ENCODE measurements around the gene TBL1Y. TPM values are rescaled to one million over a fixed set of nuclear protein-coding genes. Genes with fewer than 3 reads are reported as not detected.

Gene TBL1Y
- total and polyA plus RNA-seq, 2 of the 4 experiments (the other 2 are of a cell fraction), result not detected

DNA sequence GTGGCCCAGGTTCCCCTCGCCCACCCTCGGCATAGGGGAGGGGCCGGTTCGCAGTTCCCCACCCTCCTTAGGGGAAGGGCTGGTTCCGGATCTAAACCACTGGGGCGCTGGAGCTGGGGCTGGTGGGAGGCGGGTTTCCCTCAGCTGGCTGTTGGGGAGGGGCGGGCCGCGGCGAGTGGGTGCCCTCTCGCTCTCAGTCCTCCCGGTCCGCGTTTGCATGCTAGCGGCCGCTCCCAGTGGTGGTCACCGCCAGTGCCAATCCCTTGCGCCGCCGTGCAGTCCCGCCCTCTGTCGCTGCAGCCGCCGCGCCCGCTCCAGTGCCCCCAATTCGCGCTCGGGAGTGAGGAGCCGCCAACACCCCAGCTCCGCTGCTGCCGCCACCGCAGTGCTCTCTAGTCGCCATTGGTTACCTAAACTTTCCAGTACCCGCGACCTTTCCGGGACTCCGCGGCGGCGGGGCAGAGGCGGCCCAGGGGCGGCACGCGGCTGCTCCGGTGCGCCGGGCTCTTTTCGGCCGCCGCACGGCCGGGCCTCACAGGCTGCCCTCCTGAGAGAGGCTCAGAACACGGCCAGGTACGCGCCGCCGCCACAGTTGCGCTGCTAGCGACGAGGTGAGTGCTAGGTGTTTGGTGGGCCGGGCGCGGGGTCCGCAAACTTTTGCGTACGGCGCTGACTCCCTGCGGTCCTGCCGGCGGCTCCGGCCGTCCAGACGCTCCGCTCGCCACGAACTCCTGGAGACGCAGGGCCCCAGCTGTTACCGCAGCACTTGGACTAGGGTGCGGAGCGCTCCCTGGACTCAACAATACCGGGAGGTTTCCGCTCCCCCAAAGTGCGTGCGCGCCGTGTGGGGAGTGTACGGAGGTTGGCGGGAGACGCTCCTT lies at the start of gene TBL1Y (continued):
- TF ChIP-seq, protein P1, sequence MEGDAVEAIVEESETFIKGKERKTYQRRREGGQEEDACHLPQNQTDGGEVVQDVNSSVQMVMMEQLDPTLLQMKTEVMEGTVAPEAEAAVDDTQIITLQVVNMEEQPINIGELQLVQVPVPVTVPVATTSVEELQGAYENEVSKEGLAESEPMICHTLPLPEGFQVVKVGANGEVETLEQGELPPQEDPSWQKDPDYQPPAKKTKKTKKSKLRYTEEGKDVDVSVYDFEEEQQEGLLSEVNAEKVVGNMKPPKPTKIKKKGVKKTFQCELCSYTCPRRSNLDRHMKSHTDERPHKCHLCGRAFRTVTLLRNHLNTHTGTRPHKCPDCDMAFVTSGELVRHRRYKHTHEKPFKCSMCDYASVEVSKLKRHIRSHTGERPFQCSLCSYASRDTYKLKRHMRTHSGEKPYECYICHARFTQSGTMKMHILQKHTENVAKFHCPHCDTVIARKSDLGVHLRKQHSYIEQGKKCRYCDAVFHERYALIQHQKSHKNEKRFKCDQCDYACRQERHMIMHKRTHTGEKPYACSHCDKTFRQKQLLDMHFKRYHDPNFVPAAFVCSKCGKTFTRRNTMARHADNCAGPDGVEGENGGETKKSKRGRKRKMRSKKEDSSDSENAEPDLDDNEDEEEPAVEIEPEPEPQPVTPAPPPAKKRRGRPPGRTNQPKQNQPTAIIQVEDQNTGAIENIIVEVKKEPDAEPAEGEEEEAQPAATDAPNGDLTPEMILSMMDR (conservative IDR thresholded peaks at IDR 0.05; ENCODE audit: low read depth, low read length), result no peak

DNA sequence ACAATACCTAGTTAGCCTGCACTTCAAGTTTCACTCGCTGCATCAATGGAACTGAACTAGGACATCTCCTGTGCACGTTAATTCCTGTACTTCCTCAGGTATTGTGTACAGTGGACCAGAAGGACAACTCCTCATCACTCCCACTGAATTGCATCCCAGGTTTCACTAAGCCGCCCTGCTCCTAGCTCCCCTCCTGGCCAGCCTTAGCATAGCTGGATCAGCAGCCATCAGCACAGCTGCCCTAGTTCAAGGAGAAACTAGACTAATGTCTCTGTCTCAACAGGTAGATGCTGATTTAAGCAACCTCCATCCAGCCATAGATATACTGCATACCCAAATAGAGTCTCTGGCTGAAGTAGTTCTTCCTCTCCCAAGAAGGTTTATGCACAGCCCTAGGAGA lies 16.0 kb upstream of the TBL1Y start:
- no peak for ATAC-seq (ENCODE audit: low read depth)

More for the DNA sequence above, 16.0 kb upstream of the TBL1Y start:
- Histone ChIP-seq H2BK20ac (ENCODE audit: low read depth, low read length) (no peak overlapping the region), H4K91ac (ENCODE audit: insufficient read depth, low read depth, low read length) (no peak overlapping the region), H3K4me3 (ENCODE audit: insufficient read depth, low read depth, low read length) (no peak overlapping the region), H2AK9ac (replicated peaks; ENCODE audit: low read depth, low read length, poor library complexity) (no peak overlapping the region), H3K9ac (ENCODE audit: low read depth, low read length) (no peak overlapping the region), H3K79me1 (ENCODE audit: low read depth in 1 of 2, low read length in 2 of 2) (no peaks in the 10 kb centered on the region), H3K18ac (ENCODE audit: low read depth, low read length) (no peak overlapping the region), H2BK120ac (ENCODE audit: low read depth, low read length) (no peak overlapping the region), H3K4me1 (ENCODE audit: control insufficient read depth, insufficient read depth, low read length) (no peaks in the 10 kb centered on the region), H4K5ac (ENCODE audit: low read depth, low read length) (no peak overlapping the region), H3K4me2 (ENCODE audit: low read depth, low read length) (no peak overlapping the region), H2AFZ (replicated peaks; ENCODE audit: low read length, poor library complexity) (no peak overlapping the region), H4K20me1 (ENCODE audit: insufficient read depth, low read length) (no peaks in the 10 kb centered on the region), H3K9me1 (ENCODE audit: insufficient read depth, low read length) (no peaks in the 10 kb centered on the region), H3K23ac (ENCODE audit: low read depth, low read length) (no peak overlapping the region), H3K4ac (ENCODE audit: low read depth, low read length) (no peak overlapping the region), H3K36me3 (ENCODE audit: control insufficient read depth, insufficient read depth, low read length) (no peaks in the 10 kb centered on the region), H3K27me3 (ENCODE audit: control insufficient read depth, insufficient read depth, low read length) (no peaks in the 10 kb centered on the region), H3K14ac (replicated peaks; ENCODE audit: low read depth, low read length) (no peak overlapping the region), H3K27ac (ENCODE audit: insufficient read depth, low read length) (no peak overlapping the region), H2BK15ac (ENCODE audit: low read depth, low read length) (no peak overlapping the region), H3K56ac (ENCODE audit: extremely low read depth, insufficient read depth, low read length) (no peak overlapping the region), H4K8ac (ENCODE audit: low read depth in 2 of 2, low read length in 2 of 2) (no peak overlapping the region), H2BK5ac (ENCODE audit: low read depth, low read length, poor library complexity, severe bottlenecking) (no peak overlapping the region), H3K9me3 (ENCODE audit: control insufficient read depth, insufficient read depth, low read length) (no peaks in the 10 kb centered on the region), H2AK5ac (ENCODE audit: low read depth, low read length) (no peak overlapping the region)
- in situ Hi-C loops (cut with MboI; ENCODE audit: low sequenced_read_pairs), result no loop called here
- BruUV-seq (replicated peaks), result no TSS peak
- dilution Hi-C loops (cut with HindIII; ENCODE audit: low sequenced_read_pairs, unreplicated experiment), result no loop called here
- no peak for DNase-seq
- no CpG with 5 or more reads among the region's 3 CpGs for WGBS, 2 experiments (ENCODE audit: extremely low coverage in 2 of 2, insufficient read length in 1 of 2)
- CTCF ChIA-PET, result no interaction called here
- TF ChIP-seq BHLHE40 (IDR thresholded peaks at IDR 0.05; ENCODE audit: low read depth, low read length) (no peak), SMC3 (IDR thresholded peaks at IDR 0.05; ENCODE audit: low read depth, low read length) (no peak), FOS (IDR thresholded peaks at IDR 0.05; ENCODE audit: low read depth, low read length) (no peak), CEBPB (IDR thresholded peaks at IDR 0.05; ENCODE audit: low read depth, low read length) (no peak), POLR2A (IDR thresholded peaks at IDR 0.05; ENCODE audit: low read depth, low read length) (no peak), MAZ (IDR thresholded peaks at IDR 0.05; ENCODE audit: borderline replicate concordance, low read depth, low read length) (no peak)
- TF ChIP-seq, protein P2, sequence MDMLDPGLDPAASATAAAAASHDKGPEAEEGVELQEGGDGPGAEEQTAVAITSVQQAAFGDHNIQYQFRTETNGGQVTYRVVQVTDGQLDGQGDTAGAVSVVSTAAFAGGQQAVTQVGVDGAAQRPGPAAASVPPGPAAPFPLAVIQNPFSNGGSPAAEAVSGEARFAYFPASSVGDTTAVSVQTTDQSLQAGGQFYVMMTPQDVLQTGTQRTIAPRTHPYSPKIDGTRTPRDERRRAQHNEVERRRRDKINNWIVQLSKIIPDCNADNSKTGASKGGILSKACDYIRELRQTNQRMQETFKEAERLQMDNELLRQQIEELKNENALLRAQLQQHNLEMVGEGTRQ (IDR thresholded peaks at IDR 0.05; ENCODE audit: low read depth, low read length), result no peak
- POLR2A ChIA-PET (ENCODE audit: unreplicated experiment), result no interaction called here
- intact Hi-C loops (cut with micrococcal nuclease), result no loop called here

Measured in IMR-90 (cell line).